GM19397 (cell line): ENCODE measurements around the gene CALD1.

Experiments used
- ATAC-seq: cut with Tn5 transposase; IDR thresholded peaks from one replicate; pipeline ENCODE4 v1.9.1; 2021; ENCODE audit warnings: mild to moderate bottlenecking, moderate library complexity; ENCODE audit not compliant: unreplicated experiment

The CALD1 gene

GRCh38 chr7:134778941-134779740 lies at the start of gene CALD1:
TSS of gene CALD1 (plus strand) at chr7:134779634. CDS start at chr7:134867734, 88,100 bp downstream.
- ATAC-seq = no peak

- no peak for ATAC-seq
These were observed 49.5 kb upstream of the CALD1 start for GRCh38 chr7:134729895-134730294.

- ATAC-seq = no peak
These were observed 49.0 kb upstream of the CALD1 start for GRCh38 chr7:134730411-134730829.

DNA sequence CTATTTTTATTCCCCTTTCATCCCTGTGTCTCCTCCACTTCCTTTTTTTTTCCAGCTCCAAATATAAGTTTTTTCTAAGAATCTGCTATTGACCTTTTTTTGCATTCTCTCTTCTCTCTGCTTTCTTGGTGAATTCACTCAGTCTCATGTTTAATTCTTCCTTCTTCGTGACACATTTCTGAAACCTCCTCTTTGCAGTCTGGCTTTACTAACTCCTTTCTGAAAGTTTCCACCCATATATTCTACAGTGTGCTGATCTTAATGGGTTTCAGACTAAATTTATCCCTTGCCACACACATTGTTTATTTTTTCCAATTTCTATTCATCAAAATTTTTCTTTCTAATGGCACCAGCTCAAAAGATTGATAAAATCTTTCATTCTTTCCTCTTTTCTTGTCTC lies 47.8 kb upstream of the CALD1 start:
- no peak for ATAC-seq

DNA sequence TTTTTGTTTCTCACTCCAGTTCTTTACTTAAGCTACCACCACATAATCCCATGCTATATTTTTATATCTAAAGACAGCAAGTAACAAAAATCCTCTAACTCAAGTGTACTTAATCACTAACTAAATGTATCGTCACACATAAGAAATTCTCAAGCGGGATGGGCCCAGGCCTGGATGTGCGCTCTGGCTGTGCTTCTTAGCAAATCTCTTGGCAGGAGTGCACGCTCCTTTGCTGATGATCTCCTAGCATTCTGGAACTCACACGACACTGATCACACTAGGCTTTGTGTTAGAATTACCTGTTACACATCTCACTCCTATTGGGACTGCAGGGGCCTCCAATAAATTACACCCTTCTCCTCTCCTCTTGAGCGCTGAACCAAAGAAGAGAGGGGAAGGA lies 46.7 kb upstream of the CALD1 start:
- no peak for ATAC-seq

- ATAC-seq = no peak
These were observed 43.1 kb upstream of the CALD1 start for GRCh38 chr7:134736381-134736780.

DNA sequence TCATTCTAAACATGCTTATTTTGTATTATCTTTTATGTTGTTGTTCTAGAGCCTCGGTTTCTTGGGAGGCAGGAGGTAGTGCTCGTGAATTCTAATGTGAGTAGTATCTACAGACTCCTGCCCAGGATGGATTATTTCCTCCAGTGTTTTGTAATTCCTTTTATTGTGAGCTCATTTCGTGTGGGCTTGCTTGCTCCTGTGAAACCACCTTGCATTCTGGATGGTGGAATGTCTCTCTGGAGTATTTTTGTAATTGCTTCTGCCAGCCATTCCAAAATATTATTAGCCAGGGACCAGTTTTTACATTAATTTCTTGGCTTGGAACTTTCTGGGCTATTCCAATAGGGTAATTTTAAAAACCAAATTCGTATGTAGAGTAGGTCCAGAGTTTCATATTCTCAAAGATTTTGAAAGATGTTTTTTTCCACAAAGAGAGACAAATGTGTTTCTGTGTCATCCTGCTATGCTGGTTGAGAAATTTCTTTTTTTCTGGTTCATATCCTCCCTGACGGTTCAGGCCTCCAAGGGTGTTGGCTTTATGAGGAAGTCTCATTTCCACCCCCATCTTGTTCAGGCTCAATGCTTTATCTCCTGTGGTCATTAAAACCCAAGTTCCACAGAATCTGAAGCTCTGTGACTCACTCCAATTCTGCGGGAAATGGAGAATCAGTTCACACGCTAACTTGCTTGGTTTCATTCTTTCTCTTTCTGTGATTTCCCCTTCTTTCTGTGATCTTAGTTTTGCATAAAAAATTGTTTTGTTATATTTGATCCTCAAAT lies 41.7 kb upstream of the CALD1 start:
- no peak for ATAC-seq

DNA sequence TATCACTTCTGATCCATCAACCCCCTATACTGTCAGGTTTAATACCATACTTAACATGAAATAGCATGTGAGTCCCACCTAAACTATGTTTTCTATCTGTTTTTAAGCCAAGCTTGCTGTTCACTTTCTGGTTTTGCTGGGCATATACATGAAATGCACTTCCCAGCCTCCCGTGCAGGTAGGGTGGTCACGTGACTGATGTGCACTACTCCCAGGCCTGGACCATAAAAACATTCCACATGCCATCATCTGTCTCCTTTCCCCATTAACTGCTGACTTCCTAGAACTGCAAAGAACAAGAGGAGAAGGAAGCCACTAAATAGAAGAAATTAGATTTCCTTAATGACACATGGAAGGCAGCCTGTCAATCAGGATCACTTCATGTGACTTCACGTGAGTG lies 40.1 kb upstream of the CALD1 start:
- no peak for ATAC-seq

- ATAC-seq = no peak
These were observed 39.1 kb upstream of the CALD1 start for GRCh38 chr7:134740376-134740775.

DNA sequence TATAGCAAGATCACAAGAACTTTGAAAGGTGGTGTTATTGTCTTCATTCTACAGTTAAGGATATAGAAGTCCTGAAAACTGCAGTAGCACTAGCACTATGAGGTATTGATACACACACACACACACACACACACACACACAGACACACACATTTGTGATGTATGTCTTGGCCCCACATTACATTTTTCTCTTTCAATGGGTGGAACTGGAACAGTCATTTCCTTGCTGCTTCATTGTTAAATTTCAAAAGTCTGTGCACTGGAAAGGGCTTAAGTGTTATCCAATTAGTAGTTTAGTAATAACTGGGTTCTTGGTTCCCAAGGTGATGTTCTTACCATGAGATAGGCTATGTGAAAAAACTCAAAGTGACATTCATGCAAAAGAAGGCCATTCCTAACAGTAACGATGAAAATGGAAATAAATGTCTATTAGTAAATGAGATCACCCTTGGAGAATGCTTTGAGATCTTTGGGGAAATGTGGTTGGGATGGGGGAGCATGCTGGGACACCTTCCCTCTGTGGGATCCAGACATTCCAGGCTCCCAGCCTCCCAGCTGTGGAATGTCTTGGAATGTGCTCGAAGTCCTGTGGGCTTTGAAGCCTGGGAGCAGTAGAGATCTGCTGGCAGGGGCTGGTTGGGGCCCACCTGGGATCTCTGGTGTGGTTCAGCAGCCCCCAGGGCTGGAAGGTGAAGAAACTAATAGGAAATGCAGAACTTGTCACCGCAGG lies 37.4 kb upstream of the CALD1 start:
- no peak for ATAC-seq

GRCh38 chr7:134742688-134743350 lies 36.6 kb upstream of the CALD1 start:
- no peak for ATAC-seq

DNA sequence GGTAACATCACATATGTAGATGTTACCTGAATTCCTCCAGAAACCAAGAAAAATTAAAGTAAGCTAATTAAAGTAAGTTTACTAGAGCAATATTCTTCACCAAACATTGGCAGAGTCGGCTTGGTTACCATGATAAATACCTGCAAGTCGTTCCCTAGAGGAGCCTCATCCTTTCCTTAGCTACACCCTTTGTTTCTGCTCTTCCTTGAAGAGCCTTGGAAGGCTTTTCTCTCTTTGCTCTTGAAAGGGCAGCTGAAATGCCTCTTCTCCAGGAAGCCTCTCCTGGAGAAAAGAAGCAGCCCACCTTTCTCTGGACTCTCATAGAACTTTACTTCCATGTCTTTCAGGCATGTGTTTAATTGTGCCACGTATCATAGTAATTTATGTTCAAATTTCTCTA lies 34.9 kb upstream of the CALD1 start:
- ATAC-seq = no peak

DNA sequence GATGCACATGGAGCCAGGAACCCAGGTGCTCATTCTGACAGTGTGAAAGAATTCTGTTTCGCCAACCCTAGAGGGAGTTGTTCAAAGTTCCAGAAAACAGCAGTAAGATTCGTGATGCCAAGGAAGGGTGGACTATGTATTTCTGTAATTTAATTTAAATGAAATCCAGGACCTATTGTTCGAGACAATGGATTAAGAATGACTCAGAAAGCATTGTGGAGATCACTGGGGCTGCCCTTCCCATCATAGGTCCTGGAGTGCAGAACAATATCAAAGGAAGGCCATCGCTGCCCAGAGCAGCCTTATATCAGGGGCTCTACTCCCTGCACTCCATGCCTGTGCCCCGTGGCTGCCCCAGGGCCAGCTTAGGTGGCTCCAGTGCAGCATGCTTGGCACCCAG lies 32.1 kb upstream of the CALD1 start:
- ATAC-seq = no peak

- ATAC-seq = no peak
These were observed 29.1 kb upstream of the CALD1 start for GRCh38 chr7:134750083-134751062.

- ATAC-seq = no peak
These were observed 27.3 kb upstream of the CALD1 start for GRCh38 chr7:134752006-134752760.

DNA sequence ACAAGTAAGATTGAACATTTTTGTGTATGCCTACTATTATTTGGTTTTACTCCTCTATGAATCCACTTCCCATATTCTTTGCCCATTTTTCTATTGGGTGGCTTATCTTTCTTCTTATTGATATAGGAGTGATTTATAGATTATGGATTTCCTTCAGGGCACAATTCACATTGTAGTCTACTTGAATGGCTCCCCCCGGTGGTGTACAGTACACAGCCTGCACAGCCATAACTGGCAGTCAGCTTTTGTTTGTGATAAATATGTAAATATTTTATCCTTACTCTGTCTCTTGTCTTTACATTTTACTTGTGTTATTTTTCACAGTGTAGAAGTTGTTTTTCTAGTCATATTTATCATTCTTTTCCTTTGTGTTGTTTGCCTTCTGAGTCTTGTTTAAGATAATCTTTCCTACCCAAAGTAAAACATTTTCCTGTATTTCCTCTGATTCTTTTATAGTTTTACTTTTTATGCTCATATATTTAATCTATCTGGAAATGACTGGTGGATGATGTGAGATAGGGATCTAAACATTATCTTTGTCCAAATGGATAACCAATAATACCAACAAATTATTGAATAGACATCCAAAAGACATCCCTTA lies 23.9 kb upstream of the CALD1 start:
- ATAC-seq = no peak

DNA sequence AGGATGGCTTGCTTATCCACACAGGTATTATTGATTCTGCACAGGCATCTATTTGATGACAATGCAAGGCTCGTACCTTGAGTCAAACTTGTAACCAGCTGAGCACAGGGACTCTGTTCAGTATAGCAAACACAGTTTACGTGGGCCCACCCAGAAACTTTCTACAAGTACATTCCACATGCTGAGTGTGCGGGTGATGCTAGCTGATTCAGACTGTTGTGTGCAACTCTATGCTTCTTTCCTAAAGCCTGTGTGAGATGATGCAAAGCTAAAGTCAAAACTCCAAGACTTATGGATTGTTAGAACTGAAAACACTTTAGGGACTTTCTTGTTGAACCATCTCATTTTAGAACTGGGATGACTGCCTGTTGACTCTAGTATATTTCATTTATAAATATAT lies 21.5 kb upstream of the CALD1 start:
- ATAC-seq = no peak

- ATAC-seq = no peak
These were observed 20.5 kb upstream of the CALD1 start for GRCh38 chr7:134758981-134759380.

GRCh38 chr7:134761266-134761665 lies 18.2 kb upstream of the CALD1 start:
- ATAC-seq = no peak
